OCI-LY1 (cell line): ENCODE results near the gene ADCY9.

Experiments
- H2AFZ ChIP-seq: fragments of 200-600 bp; sonication (generic), shearing (Covaris generic); 2 replicates; pipeline ENCODE4 v1.6.0; 2014; ENCODE audit warnings: antibody characterized with exemption, mild to moderate bottlenecking, low read length
- H3F3A ChIP-seq: fragments of 200-600 bp; sonication (generic), shearing (Covaris generic); 2 replicates; pipeline ENCODE4 v1.6.0; 2014; ENCODE audit warnings: mild to moderate bottlenecking, antibody characterized with exemption, low read length, moderate library complexity; ENCODE audit not compliant: insufficient read depth
- H3K27ac ChIP-seq: fragments of 200-600 bp; sonication (generic); 2 replicates; pipeline ENCODE4 v1.5.1; 2014; ENCODE audit warnings: low read length, mixed run types, mild to moderate bottlenecking, low read depth; ENCODE audit not compliant: poor library complexity, severe bottlenecking
- H3K27me3 ChIP-seq: fragments of 200-600 bp; sonication (generic); 2 replicates; pipeline ENCODE4 v1.6.0; 2014; ENCODE audit warnings: antibody characterized with exemption, mild to moderate bottlenecking, low read length, moderate library complexity; ENCODE audit not compliant: insufficient read depth
- H3K36me3 ChIP-seq: fragments of 200-600 bp; sonication (generic); 2 replicates; pipeline ENCODE4 v1.6.1; 2014; ENCODE audit warnings: mild to moderate bottlenecking, antibody characterized with exemption, low read length, moderate library complexity, mixed read lengths; ENCODE audit not compliant: insufficient read depth
- H3K4me1 ChIP-seq: fragments of 200-600 bp; sonication (generic); 2 replicates; pipeline ENCODE4 v1.5.1; 2014; ENCODE audit warnings: mild to moderate bottlenecking, low read length, moderate library complexity; ENCODE audit not compliant: insufficient read depth, severe bottlenecking
- H3K4me2 ChIP-seq: fragments of 200-600 bp; sonication (generic), shearing (Covaris generic); 2 replicates; pipeline ENCODE4 v1.6.1; 2014; ENCODE audit warnings: low read length
- H3K4me3 ChIP-seq: fragments of 200-600 bp; sonication (generic); 2 replicates; pipeline ENCODE4 v1.5.1; 2014; ENCODE audit warnings: low read length, low read depth, mild to moderate bottlenecking, mixed read lengths; ENCODE audit not compliant: poor library complexity, severe bottlenecking
- H3K79me2 ChIP-seq: fragments of 200-600 bp; shearing (Covaris generic); 2 replicates; pipeline ENCODE4 v1.6.1; 2016; ENCODE audit warnings: mixed run types, low read length, mixed read lengths; ENCODE audit not compliant: insufficient read depth
- H3K9ac ChIP-seq: fragments of 200-600 bp; sonication (generic), shearing (Covaris generic); 2 replicates; pipeline ENCODE4 v1.6.1; 2014; ENCODE audit warnings: mild to moderate bottlenecking, low read length, mixed read lengths
- H3K9me2 ChIP-seq: fragments of 200-600 bp; sonication (generic), shearing (Covaris generic); 2 replicates; pipeline ENCODE4 v1.6.1; 2014; ENCODE audit warnings: low read depth, mild to moderate bottlenecking, low read length, mixed read lengths
- H3K9me3 ChIP-seq: fragments of 200-600 bp; shearing (Covaris generic); 2 replicates; pipeline ENCODE4 v1.6.1; 2014; ENCODE audit warnings: low read length, mixed read lengths
- H4K20me1 ChIP-seq: fragments of 200-600 bp; sonication (generic), shearing (Covaris generic); 2 replicates; pipeline ENCODE4 v1.6.0; 2016; ENCODE audit warnings: mild to moderate bottlenecking, low read length; ENCODE audit not compliant: insufficient read depth
- CTCF ChIP-seq: fragments of 200-600 bp; sonication (generic), shearing (Covaris generic); IDR thresholded peaks from 2 replicates; pipeline ENCODE4 v1.5.1; 2017; ENCODE audit warnings: mild to moderate bottlenecking, antibody characterized with exemption, low read length, moderate library complexity, mixed read lengths
- EZH2 ChIP-seq: fragments of 200-600 bp; sonication (generic), shearing (Covaris generic); IDR thresholded peaks from 2 replicates; pipeline ENCODE4 v1.8.0; 2017; ENCODE audit warnings: borderline replicate concordance, mixed run types, mild to moderate bottlenecking, antibody characterized with exemption, low read length, moderate library complexity, mixed read lengths

The ADCY9 gene

DNA sequence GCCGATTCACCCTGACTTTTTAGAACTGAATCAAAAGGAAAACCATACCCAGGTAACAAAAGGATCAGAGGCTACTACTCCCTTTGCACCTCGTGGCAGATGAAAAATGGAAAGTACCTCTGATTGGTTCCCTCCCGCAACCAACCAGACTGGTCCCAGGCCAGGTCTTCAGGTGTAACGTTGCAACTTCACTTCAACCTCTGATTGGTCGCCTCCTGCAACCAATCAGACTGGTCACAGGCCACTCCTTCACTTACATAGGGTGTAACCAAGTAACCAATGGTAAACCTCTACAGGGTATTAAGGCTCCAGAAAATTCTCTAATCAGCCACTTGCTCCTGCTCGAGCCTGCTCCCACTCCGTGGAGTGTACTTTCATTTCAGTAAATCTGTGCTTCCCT lies 89.4 kb downstream of the ADCY9 start:
- Histone ChIP-seq H3K4me3 (no peak overlapping the region), H3K79me2 (no peaks in the 10 kb centered on the region), H3K9me3 (no peaks in the 10 kb centered on the region; the same call in 1 of the 2 replicates), H3K36me3 (no peaks in the 10 kb centered on the region), H3K27ac (no peak overlapping the region), H3K4me1 (no peaks in the 10 kb centered on the region), H3K4me2 (no peak overlapping the region), H3K27me3 (peaks cover 4% of the 10 kb centered on the region; the same call in 1 of the 2 replicates), H3K9ac (no peak overlapping the region), H3K9me2 (no peaks in the 10 kb centered on the region), H4K20me1 (no peaks in the 10 kb centered on the region), H2AFZ (no peak overlapping the region), H3F3A (no peaks in the 10 kb centered on the region)
- TF ChIP-seq CTCF, result no peak
- no peak for TF ChIP-seq EZH2

DNA sequence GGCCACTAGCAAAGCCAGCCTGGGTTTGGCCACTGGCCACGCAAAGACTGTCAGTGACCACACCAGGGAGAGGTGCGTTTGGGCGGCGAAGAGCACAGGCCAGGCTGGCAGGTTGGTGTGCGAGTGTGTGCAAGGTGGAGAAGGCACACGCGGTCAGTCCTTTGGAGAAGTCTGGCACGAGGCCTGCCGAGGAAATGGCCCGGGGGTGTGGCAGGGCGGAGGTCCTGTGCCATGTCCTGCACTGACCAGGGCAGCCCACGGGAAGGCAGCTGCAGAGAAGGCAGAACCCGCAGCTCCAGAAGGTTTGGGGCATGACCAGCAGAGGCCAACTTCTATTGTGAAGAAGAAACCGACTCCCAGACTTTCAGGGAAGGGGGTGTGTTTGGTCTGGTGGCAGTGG lies 90.8 kb downstream of the ADCY9 start:
- Histone ChIP-seq H3K79me2 (no peaks in the 10 kb centered on the region), H3K9ac (no peak overlapping the region), H3K9me3 (no peaks in the 10 kb centered on the region; the same call in 1 of the 2 replicates), H3K9me2 (no peaks in the 10 kb centered on the region), H3K4me1 (no peaks in the 10 kb centered on the region), H3F3A (no peaks in the 10 kb centered on the region), H3K4me2 (no peak overlapping the region), H3K36me3 (no peaks in the 10 kb centered on the region), H4K20me1 (no peaks in the 10 kb centered on the region), H2AFZ (no peak overlapping the region), H3K27ac (no peak overlapping the region), H3K27me3 (peaks cover 4% of the 10 kb centered on the region; the same call in 1 of the 2 replicates), H3K4me3 (no peak overlapping the region)
- no peak for TF ChIP-seq EZH2
- no peak for TF ChIP-seq CTCF

GRCh38 chr16:4021916-4022315 lies 94.3 kb downstream of the ADCY9 start:
- no peak overlapping the region for H3K27ac ChIP-seq
- TF ChIP-seq EZH2 (no peak), CTCF (no peak)
- no peaks in the 10 kb centered on the region for H4K20me1 ChIP-seq
- H3K36me3 ChIP-seq, result no peaks in the 10 kb centered on the region
- no peaks in the 10 kb centered on the region for H3K4me1 ChIP-seq
- no peak overlapping the region for H3K4me3 ChIP-seq
- H3K9ac ChIP-seq, result no peak overlapping the region
- H3K79me2 ChIP-seq, result no peaks in the 10 kb centered on the region
- H3K9me3 ChIP-seq, result no peaks in the 10 kb centered on the region; the same call in 1 of the 2 replicates
- H3K9me2 ChIP-seq, result no peaks in the 10 kb centered on the region
- no peaks in the 10 kb centered on the region for H3F3A ChIP-seq
- H2AFZ ChIP-seq, result no peak overlapping the region
- no peaks in the 10 kb centered on the region for H3K27me3 ChIP-seq
- no peak overlapping the region for H3K4me2 ChIP-seq
